GM12864 (cell line): Measurements from ENCODE around the gene WDR62.

ENCODE experiments used
- DNase-seq: peaks from one replicate; pipeline ENCODE4 v3.0.0-alpha.2; 2011; ENCODE audit warnings: low read depth
- H3K4me3 ChIP-seq: 2 replicates; pipeline ENCODE4 v1.5.1; 2011; ENCODE audit warnings: mild to moderate bottlenecking, low read depth, low read length, control low read depth
- CTCF ChIP-seq: IDR thresholded peaks from 2 replicates; pipeline ENCODE4 v1.5.1; 2011; ENCODE audit warnings: low read depth, mild to moderate bottlenecking, moderate library complexity, low read length, control low read depth, inconsistent platforms; ENCODE audit errors: missing control alignments

The WDR62 gene

DNA sequence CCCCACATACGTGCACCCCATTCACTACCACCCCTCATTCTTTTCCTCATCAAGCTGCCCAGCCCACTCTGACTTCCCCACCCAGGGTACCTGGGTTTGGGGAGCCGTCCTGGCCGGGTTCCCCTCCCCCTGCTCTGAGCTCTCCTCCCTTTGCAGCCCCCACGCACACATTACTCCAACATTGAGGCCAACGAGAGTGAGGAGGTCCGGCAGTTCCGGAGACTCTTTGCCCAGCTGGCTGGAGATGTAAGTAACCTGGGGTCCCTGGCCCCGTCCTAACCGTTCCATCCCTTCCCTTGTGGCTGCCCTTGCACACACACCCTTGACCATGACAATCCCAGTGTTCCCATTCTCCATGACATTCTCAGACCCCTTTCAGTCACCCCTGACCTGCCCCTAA is 87.8 kb downstream of the WDR62 start:
- no peak for TF ChIP-seq CTCF
- no peak overlapping the region for H3K4me3 ChIP-seq
- no peak for DNase-seq

- no peak overlapping the region for H3K4me3 ChIP-seq
- no peak for TF ChIP-seq CTCF
- no peak for DNase-seq
Measured at GRCh38 chr19:36144624-36145023, 89.9 kb downstream of the WDR62 start.

- no peak overlapping the region for H3K4me3 ChIP-seq
- no peak for DNase-seq
- no peak for TF ChIP-seq CTCF
Measured at GRCh38 chr19:36149673-36150406, 95.1 kb downstream of the WDR62 start.

GRCh38 chr19:36150586-36150985 is 95.9 kb downstream of the WDR62 start:
- DNase-seq = no peak
- TF ChIP-seq CTCF = no peak
- no peak overlapping the region for H3K4me3 ChIP-seq

DNA sequence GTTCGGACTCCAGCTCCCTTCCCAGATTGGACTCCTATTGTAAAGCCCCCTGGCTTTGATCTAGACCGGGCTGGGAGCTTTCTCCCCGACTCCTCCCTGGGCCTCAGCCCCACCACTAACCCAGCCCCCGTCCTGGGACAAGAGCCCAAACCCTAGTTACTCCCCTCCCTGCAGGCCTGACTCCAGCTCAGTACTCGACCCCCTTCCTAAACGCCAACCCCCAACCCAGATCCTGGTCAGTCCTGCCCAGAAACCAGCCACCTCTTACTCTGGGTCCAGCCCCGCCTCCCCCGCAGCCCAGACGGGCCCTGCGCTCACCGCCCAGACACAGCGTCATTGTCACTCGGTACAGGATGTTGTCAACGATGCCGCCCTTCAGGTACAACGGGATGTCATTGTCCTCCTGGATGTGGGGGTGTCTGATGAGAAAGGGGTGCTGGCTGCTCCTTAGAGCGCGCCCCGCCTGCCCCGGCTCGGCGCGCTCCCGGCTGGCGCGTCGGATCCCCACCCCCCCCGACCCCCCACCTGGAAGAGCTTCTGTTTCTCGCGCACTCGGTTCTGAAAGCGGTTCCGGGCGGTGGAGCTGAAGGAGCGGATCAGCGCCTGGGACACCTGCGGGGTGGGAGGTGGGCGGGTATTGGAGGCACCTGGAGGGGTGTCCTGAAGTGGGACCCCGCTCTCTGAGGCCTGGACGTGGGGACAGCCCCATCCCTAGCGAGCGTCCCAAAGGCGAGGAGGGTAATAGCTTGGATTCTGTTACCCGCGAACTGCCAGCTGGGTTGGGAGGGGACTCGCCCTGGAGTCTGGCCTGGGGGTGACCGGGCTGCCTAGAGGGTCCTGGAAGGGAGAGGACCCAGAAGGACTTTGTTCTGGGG is 96.7 kb downstream of the WDR62 start:
- TF ChIP-seq CTCF = no peak
- no peak overlapping the region for H3K4me3 ChIP-seq
- DNase-seq = no peak

DNA sequence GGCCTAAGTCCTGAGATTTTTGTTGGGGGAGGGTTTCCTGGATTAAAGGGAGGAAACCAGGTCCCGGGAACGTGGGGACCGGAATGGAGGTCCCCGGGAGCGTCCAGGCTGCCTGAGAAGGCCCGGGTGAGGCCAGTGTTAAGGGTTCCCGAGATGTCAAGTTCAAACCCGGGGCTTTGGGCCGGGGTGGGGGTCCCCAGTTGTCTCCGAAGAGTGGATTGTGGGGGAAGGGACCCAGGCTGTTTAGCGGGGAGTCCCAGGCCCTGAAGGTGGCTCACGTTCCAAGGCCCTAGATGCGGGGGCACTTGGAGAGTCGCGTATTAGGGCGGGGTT is 97.3 kb downstream of the WDR62 start:
- no peak for TF ChIP-seq CTCF
- no peak overlapping the region for H3K4me3 ChIP-seq
- DNase-seq = no peak
